ENCODE measurements around the gene CSNK1G1.

The CSNK1G1 gene

GRCh38 chr15:64182859-64183370, 173.1 kb downstream of the CSNK1G1 start:
- Histone ChIP-seq H3F3A (ENCODE audit: insufficient read depth, low read length) (no peaks in the 10 kb centered on the region), H3K4me1 (ENCODE audit: low read length) (no peaks in the 10 kb centered on the region), H3K79me2 (ENCODE audit: low read length) (no peaks in the 10 kb centered on the region), H3K27me3 (replicated peaks; ENCODE audit: insufficient read depth, low read length) (no peaks in the 10 kb centered on the region), H3K36me3 (replicated peaks; ENCODE audit: insufficient read depth, low read length) (no peaks in the 10 kb centered on the region), H3K9me3 (replicated peaks; ENCODE audit: insufficient read depth, low read length) (no peaks in the 10 kb centered on the region), H3K4me2 (ENCODE audit: low read depth, low read length) (no peak overlapping the region), H3K9me2 (replicated peaks; ENCODE audit: insufficient read depth, low read length) (no peaks in the 10 kb centered on the region), H3K9ac (ENCODE audit: low read length) (no peak overlapping the region), H2AFZ (ENCODE audit: low read length) (no peak overlapping the region), H4K20me1 (ENCODE audit: insufficient read depth, low read length) (no peaks in the 10 kb centered on the region), H3K27ac (ENCODE audit: low read length) (no peak overlapping the region), H3K4me3 (ENCODE audit: low read length) (no peak overlapping the region)
- no peak for DNase-seq
- no peak for TF ChIP-seq EZH2phosphoT487 (IDR thresholded peaks at IDR 0.05; ENCODE audit: low read length)
- no peak for TF ChIP-seq EZH2 (optimal IDR thresholded peaks at IDR 0.05; ENCODE audit: low read depth, low read length)
- TF ChIP-seq, protein P1, sequence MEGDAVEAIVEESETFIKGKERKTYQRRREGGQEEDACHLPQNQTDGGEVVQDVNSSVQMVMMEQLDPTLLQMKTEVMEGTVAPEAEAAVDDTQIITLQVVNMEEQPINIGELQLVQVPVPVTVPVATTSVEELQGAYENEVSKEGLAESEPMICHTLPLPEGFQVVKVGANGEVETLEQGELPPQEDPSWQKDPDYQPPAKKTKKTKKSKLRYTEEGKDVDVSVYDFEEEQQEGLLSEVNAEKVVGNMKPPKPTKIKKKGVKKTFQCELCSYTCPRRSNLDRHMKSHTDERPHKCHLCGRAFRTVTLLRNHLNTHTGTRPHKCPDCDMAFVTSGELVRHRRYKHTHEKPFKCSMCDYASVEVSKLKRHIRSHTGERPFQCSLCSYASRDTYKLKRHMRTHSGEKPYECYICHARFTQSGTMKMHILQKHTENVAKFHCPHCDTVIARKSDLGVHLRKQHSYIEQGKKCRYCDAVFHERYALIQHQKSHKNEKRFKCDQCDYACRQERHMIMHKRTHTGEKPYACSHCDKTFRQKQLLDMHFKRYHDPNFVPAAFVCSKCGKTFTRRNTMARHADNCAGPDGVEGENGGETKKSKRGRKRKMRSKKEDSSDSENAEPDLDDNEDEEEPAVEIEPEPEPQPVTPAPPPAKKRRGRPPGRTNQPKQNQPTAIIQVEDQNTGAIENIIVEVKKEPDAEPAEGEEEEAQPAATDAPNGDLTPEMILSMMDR (IDR thresholded peaks at IDR 0.05; ENCODE audit: low read length), result no peak

DNA sequence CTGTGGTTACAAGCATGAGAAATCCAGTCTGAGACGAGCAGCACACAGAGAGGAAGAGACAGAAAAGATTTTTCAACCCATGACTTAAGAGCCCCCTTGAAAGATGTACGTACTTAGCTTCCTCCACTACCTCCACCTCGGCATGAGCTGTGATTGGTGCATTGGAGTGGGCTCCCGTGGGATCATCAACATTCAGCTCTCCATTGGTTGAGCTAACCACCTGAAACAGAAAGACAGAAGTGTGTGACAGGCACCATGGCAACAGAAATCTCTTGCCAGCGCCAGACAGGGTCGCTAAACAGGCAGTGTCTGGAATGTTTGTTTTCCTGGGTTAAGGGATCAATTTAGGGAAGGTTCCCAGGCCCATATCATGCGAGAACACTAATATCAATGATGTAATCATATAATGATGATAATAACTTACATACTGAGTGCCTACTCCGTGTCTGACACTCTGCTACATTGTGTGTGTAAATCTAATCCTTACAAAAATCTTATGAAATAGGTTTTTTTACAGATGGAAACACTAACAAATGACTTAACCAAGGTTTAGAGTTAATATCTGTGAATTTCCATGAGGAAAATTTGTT, 175.6 kb downstream of the CSNK1G1 start:
- no peaks in the 10 kb centered on the region for H3K36me3 ChIP-seq (replicated peaks; ENCODE audit: insufficient read depth, low read length)
- no peak overlapping the region for H3K27ac ChIP-seq (ENCODE audit: low read length)
- H3K4me2 ChIP-seq (ENCODE audit: low read depth, low read length), result no peak overlapping the region
- TF ChIP-seq EZH2phosphoT487 (IDR thresholded peaks at IDR 0.05; ENCODE audit: low read length), result no peak
- TF ChIP-seq, protein P1 (IDR thresholded peaks at IDR 0.05; ENCODE audit: low read length), result no peak
- no peak overlapping the region for H3K4me3 ChIP-seq (ENCODE audit: low read length)
- H3K4me1 ChIP-seq (ENCODE audit: low read length), result no peaks in the 10 kb centered on the region
- no peaks in the 10 kb centered on the region for H3K9me3 ChIP-seq (replicated peaks; ENCODE audit: insufficient read depth, low read length)
- no peaks in the 10 kb centered on the region for H3K79me2 ChIP-seq (ENCODE audit: low read length)
- H3K9me2 ChIP-seq (replicated peaks; ENCODE audit: insufficient read depth, low read length), result no peaks in the 10 kb centered on the region
- no peaks in the 10 kb centered on the region for H3F3A ChIP-seq (ENCODE audit: insufficient read depth, low read length)
- H3K9ac ChIP-seq (ENCODE audit: low read length), result no peak overlapping the region
- no peaks in the 10 kb centered on the region for H3K27me3 ChIP-seq (replicated peaks; ENCODE audit: insufficient read depth, low read length)
- no peak overlapping the region for H2AFZ ChIP-seq (ENCODE audit: low read length)
- no peaks in the 10 kb centered on the region for H4K20me1 ChIP-seq (ENCODE audit: insufficient read depth, low read length)
- DNase-seq, result no peak

GRCh38 chr15:64166102-64166890, 189.7 kb downstream of the CSNK1G1 start:
- peaks cover 15% of the 10 kb centered on the region; the same call in 1 of the 2 replicates for H3F3A ChIP-seq (ENCODE audit: insufficient read depth, low read length)
- no peak overlapping the region for H3K4me3 ChIP-seq (ENCODE audit: low read length)
- H4K20me1 ChIP-seq (ENCODE audit: insufficient read depth, low read length), result no peaks in the 10 kb centered on the region
- DNase-seq, result no peak
- no peaks in the 10 kb centered on the region for H3K9me2 ChIP-seq (replicated peaks; ENCODE audit: insufficient read depth, low read length)
- no peak overlapping the region for H2AFZ ChIP-seq (ENCODE audit: low read length)
- TF ChIP-seq EZH2 (optimal IDR thresholded peaks at IDR 0.05; ENCODE audit: low read depth, low read length) (no peak), EZH2phosphoT487 (IDR thresholded peaks at IDR 0.05; ENCODE audit: low read length) (no peak)
- TF ChIP-seq, protein P1 (IDR thresholded peaks at IDR 0.05; ENCODE audit: low read length), result no peak
- H3K36me3 ChIP-seq (replicated peaks; ENCODE audit: insufficient read depth, low read length), result no peaks in the 10 kb centered on the region
- no peak overlapping the region for H3K27ac ChIP-seq (ENCODE audit: low read length)
- no peaks in the 10 kb centered on the region for H3K27me3 ChIP-seq (replicated peaks; ENCODE audit: insufficient read depth, low read length)
- H3K4me2 ChIP-seq (ENCODE audit: low read depth, low read length), result no peak overlapping the region
- no peak overlapping the region for H3K9ac ChIP-seq (ENCODE audit: low read length)
- no peaks in the 10 kb centered on the region for H3K9me3 ChIP-seq (replicated peaks; ENCODE audit: insufficient read depth, low read length)
- H3K79me2 ChIP-seq (ENCODE audit: low read length), result peaks cover 15% of the 10 kb centered on the region
- H3K4me1 ChIP-seq (ENCODE audit: low read length), result peaks cover 16% of the 10 kb centered on the region
